Measurements from ENCODE around the gene DNAAF8.

Gene DNAAF8

GRCh38 chr16:4704491-4704890 is 29.8 kb upstream of the DNAAF8 start:
- H3K27ac ChIP-seq = peak overlapping the region; percentile 3; the same call in 1 of the 2 replicates
- no peak for DNase-seq (ENCODE audit: low spot score)
- ChIA-PET POLR2A (ENCODE audit: low non-redundant PET) (no interaction called here), CTCF (no interaction called here)
- no peak for TF ChIP-seq CTCF (conservative IDR thresholded peaks at IDR 0.05; ENCODE audit: low read depth)

GRCh38 chr16:4704913-4705312 is 29.4 kb upstream of the DNAAF8 start:
- peak overlapping the region; percentile 3; the same call in 1 of the 2 replicates for H3K27ac ChIP-seq
- ChIA-PET CTCF (interaction anchor here (0.8 kb wide), 1 partner anchor 119 kb away, joined by 3 read pairs; no protein-coding TSS in a partner anchor), POLR2A (ENCODE audit: low non-redundant PET) (no interaction called here)
- no peak for TF ChIP-seq CTCF (conservative IDR thresholded peaks at IDR 0.05; ENCODE audit: low read depth)
- no peak for DNase-seq (ENCODE audit: low spot score)

GRCh38 chr16:4706871-4707270 is 27.5 kb upstream of the DNAAF8 start:
- H3K27ac ChIP-seq = no peak overlapping the region
- no peak for TF ChIP-seq CTCF (conservative IDR thresholded peaks at IDR 0.05; ENCODE audit: low read depth)
- no peak for DNase-seq (ENCODE audit: low spot score)
- ChIA-PET CTCF (no interaction called here), POLR2A (ENCODE audit: low non-redundant PET) (interaction anchor here (0.7 kb wide), 1 partner anchor 236 kb away, joined by 5 read pairs; no protein-coding TSS in a partner anchor)

- ChIA-PET CTCF (no interaction called here), POLR2A (ENCODE audit: low non-redundant PET) (no interaction called here)
- H3K27ac ChIP-seq = no peak overlapping the region
- TF ChIP-seq CTCF (conservative IDR thresholded peaks at IDR 0.05; ENCODE audit: low read depth) = no peak
- no peak for DNase-seq (ENCODE audit: low spot score)
Observed at GRCh38 chr16:4709481-4709880, 24.9 kb upstream of the DNAAF8 start.

GRCh38 chr16:4713663-4714501 is 20.5 kb upstream of the DNAAF8 start:
- H3K27ac ChIP-seq = no peak overlapping the region
- POLR2A ChIA-PET (ENCODE audit: low non-redundant PET) = no interaction called here
- CTCF ChIA-PET = interaction anchor here (0.9 kb wide), 1 partner anchor 18 kb away, joined by 5 read pairs; no protein-coding TSS in a partner anchor
- TF ChIP-seq CTCF (conservative IDR thresholded peaks at IDR 0.05; ENCODE audit: low read depth) = no peak
- DNase-seq (ENCODE audit: low spot score) = no peak

GRCh38 chr16:4714996-4715395 is 19.3 kb upstream of the DNAAF8 start:
- POLR2A ChIA-PET (ENCODE audit: low non-redundant PET) = interaction anchor here (0.7 kb wide), 1 partner anchor 18 kb away, joined by 6 read pairs; no protein-coding TSS in a partner anchor
- CTCF ChIA-PET = no interaction called here
- no peak for TF ChIP-seq CTCF (conservative IDR thresholded peaks at IDR 0.05; ENCODE audit: low read depth)

More at GRCh38 chr16:4714996-4715395, 19.3 kb upstream of the DNAAF8 start:
- no peak for DNase-seq (ENCODE audit: low spot score)
- H3K27ac ChIP-seq = no peak overlapping the region

Data from RWPE1 (cell line).